WTC11 (cell line): ENCODE measurements around the gene VNN1.

ENCODE experiments used
- ATF6 ChIP-seq: sonication (generic); formaldehyde crosslinking; IDR thresholded peaks from 2 replicates; pipeline ENCODE4 v1.8.1; 2023; ENCODE audit warnings: mild to moderate bottlenecking, missing genetic modification reagents
- CTCF ChIP-seq: fragments of 200-600 bp; IDR thresholded peaks from 2 replicates; pipeline ENCODE4 v1.8.0; 2022; ENCODE audit warnings: antibody characterized with exemption
- FOXJ3 ChIP-seq: sonication (generic); formaldehyde crosslinking; IDR thresholded peaks from 2 replicates; pipeline ENCODE4 v1.9.0; 2021; ENCODE audit warnings: missing genetic modification reagents, mild to moderate bottlenecking, borderline replicate concordance
- NFYB ChIP-seq: sonication (generic); formaldehyde crosslinking; conservative IDR thresholded peaks from 2 replicates; pipeline ENCODE4 v1.8.0; 2022; ENCODE audit warnings: low read depth, missing genetic modification reagents
- SP1 ChIP-seq: sonication (generic); formaldehyde crosslinking; conservative IDR thresholded peaks from 2 replicates; pipeline ENCODE4 v1.8.1; 2022; ENCODE audit warnings: missing genetic modification reagents
- ZNF138 ChIP-seq: sonication (generic); formaldehyde crosslinking; conservative IDR thresholded peaks from 2 replicates; pipeline ENCODE4 v1.8.1; 2022; ENCODE audit warnings: mild to moderate bottlenecking, moderate library complexity, missing genetic modification reagents
- ZNF263 ChIP-seq: sonication (generic); formaldehyde crosslinking; IDR thresholded peaks from 2 replicates; pipeline ENCODE4 v1.8.1; 2022; ENCODE audit warnings: low read depth, mild to moderate bottlenecking, moderate library complexity, missing genetic modification reagents
- TF ChIP-seq, protein P1 (sequence below): sonication (generic); formaldehyde crosslinking; IDR thresholded peaks from 2 replicates; pipeline ENCODE4 v1.8.0; 2022; ENCODE audit warnings: mild to moderate bottlenecking, missing genetic modification reagents
- TF ChIP-seq, protein P2 (sequence below): fragments of 250-450 bp; sonication (Bioruptor Pico); IDR thresholded peaks from 2 replicates; pipeline ENCODE4 v1.9.0; 2021; ENCODE audit warnings: mild to moderate bottlenecking, borderline replicate concordance
- TF ChIP-seq, protein P3 (sequence below): sonication (generic); formaldehyde crosslinking; IDR thresholded peaks from 2 replicates; pipeline ENCODE4 v1.8.1; 2022; ENCODE audit warnings: low read depth, missing genetic modification reagents, borderline replicate concordance
- TF ChIP-seq, protein P4 (sequence below): sonication (generic); formaldehyde crosslinking; IDR thresholded peaks from 2 replicates; pipeline ENCODE4 v1.8.1; 2022; ENCODE audit warnings: mild to moderate bottlenecking, missing genetic modification reagents, moderate library complexity, borderline replicate concordance

DNA sequence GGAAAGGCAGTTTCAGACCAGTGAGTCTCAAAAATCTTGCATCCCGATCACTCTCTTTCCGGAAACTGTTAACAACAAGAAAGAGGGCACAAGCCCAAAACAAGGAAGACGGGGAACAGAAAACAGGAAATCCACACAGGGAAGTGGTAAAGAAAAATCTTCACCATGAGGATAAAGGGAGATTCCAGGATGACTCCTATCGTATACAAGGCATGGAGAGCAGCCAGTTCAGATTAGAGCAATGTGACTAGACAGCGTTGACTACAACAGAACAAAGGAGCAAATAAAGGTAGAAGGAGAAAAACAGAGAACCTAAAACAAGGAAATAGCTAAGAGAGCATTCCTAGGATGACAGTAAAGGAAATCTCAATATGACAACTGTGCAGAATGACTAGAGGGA, 26.5 kb downstream of the VNN1 start:
- no peak for TF ChIP-seq SP1 (CRISPR knock-in tag)
- no peak for TF ChIP-seq ZNF138 (CRISPR knock-in tag)
- TF ChIP-seq CTCF = no peak
- TF ChIP-seq, protein P1, sequence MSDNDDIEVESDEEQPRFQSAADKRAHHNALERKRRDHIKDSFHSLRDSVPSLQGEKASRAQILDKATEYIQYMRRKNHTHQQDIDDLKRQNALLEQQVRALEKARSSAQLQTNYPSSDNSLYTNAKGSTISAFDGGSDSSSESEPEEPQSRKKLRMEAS (CRISPR knock-in tag) = no peak
- no peak for TF ChIP-seq ATF6 (CRISPR knock-in tag)
- no peak for TF ChIP-seq NFYB (CRISPR knock-in tag)
- TF ChIP-seq, protein P2, sequence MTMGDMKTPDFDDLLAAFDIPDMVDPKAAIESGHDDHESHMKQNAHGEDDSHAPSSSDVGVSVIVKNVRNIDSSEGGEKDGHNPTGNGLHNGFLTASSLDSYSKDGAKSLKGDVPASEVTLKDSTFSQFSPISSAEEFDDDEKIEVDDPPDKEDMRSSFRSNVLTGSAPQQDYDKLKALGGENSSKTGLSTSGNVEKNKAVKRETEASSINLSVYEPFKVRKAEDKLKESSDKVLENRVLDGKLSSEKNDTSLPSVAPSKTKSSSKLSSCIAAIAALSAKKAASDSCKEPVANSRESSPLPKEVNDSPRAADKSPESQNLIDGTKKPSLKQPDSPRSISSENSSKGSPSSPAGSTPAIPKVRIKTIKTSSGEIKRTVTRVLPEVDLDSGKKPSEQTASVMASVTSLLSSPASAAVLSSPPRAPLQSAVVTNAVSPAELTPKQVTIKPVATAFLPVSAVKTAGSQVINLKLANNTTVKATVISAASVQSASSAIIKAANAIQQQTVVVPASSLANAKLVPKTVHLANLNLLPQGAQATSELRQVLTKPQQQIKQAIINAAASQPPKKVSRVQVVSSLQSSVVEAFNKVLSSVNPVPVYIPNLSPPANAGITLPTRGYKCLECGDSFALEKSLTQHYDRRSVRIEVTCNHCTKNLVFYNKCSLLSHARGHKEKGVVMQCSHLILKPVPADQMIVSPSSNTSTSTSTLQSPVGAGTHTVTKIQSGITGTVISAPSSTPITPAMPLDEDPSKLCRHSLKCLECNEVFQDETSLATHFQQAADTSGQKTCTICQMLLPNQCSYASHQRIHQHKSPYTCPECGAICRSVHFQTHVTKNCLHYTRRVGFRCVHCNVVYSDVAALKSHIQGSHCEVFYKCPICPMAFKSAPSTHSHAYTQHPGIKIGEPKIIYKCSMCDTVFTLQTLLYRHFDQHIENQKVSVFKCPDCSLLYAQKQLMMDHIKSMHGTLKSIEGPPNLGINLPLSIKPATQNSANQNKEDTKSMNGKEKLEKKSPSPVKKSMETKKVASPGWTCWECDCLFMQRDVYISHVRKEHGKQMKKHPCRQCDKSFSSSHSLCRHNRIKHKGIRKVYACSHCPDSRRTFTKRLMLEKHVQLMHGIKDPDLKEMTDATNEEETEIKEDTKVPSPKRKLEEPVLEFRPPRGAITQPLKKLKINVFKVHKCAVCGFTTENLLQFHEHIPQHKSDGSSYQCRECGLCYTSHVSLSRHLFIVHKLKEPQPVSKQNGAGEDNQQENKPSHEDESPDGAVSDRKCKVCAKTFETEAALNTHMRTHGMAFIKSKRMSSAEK = no peak
- no peak for TF ChIP-seq ZNF263 (CRISPR knock-in tag)
- TF ChIP-seq, protein P3, sequence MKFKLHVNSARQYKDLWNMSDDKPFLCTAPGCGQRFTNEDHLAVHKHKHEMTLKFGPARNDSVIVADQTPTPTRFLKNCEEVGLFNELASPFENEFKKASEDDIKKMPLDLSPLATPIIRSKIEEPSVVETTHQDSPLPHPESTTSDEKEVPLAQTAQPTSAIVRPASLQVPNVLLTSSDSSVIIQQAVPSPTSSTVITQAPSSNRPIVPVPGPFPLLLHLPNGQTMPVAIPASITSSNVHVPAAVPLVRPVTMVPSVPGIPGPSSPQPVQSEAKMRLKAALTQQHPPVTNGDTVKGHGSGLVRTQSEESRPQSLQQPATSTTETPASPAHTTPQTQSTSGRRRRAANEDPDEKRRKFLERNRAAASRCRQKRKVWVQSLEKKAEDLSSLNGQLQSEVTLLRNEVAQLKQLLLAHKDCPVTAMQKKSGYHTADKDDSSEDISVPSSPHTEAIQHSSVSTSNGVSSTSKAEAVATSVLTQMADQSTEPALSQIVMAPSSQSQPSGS = no peak
- TF ChIP-seq FOXJ3 (CRISPR knock-in tag) = no peak
- TF ChIP-seq, protein P4, sequence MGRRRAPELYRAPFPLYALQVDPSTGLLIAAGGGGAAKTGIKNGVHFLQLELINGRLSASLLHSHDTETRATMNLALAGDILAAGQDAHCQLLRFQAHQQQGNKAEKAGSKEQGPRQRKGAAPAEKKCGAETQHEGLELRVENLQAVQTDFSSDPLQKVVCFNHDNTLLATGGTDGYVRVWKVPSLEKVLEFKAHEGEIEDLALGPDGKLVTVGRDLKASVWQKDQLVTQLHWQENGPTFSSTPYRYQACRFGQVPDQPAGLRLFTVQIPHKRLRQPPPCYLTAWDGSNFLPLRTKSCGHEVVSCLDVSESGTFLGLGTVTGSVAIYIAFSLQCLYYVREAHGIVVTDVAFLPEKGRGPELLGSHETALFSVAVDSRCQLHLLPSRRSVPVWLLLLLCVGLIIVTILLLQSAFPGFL (CRISPR knock-in tag) = no peak
